NCI-H1417 (cell line): ENCODE measurements around the gene S100A9.
"Not testable (repeated sequence)": the region's sequence is repeated elsewhere in the genome, so short reads cannot be mapped to it uniquely, and the experiment has no call there.

Experiments
- DNase-seq, 3 experiments: peaks; one replicate each; lab custom pipeline; 2025; lab: John Stamatoyannopoulos, UW

Gene S100A9

GRCh38 chr1:153357853-153358690 is at the start of gene S100A9:
S100A9 (plus strand) TSS chr1:153357854; CDS start chr1:153358284, 430 bp downstream.
- no peak for DNase-seq

- no peak for DNase-seq
Measured at GRCh38 chr1:153308540-153308939, 49.1 kb upstream of the S100A9 start.

GRCh38 chr1:153309441-153309840 is 48.2 kb upstream of the S100A9 start:
- no peak for DNase-seq

DNA sequence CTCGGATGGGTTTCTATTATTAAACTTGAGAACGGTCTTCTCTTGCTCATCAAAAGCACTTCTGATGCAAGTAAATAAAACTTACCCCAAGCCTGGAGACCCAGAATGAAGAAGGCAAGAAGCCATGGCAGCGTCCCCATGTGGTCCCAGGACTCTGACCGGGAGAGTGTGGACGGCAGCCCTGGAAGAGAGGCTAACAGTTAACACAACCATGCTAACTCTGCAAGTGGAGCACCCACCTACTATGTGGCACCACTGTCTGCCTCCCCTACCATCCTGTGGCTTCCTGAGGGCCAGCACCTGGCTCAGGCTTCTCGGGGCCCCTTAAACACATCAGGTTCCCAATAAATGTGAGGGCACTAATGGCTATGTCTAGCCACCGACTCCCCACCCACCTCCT is 47.1 kb upstream of the S100A9 start:
- DNase-seq: no peak

- peak in 2 of 3 experiments; percentile 7 to 57 for DNase-seq
Measured at GRCh38 chr1:153312570-153313186, 45.0 kb upstream of the S100A9 start, which contains the start of gene PGLYRP3. PGLYRP3 (minus strand) TSS chr1:153312952; CDS start chr1:153310665, 2,287 bp downstream.

DNA sequence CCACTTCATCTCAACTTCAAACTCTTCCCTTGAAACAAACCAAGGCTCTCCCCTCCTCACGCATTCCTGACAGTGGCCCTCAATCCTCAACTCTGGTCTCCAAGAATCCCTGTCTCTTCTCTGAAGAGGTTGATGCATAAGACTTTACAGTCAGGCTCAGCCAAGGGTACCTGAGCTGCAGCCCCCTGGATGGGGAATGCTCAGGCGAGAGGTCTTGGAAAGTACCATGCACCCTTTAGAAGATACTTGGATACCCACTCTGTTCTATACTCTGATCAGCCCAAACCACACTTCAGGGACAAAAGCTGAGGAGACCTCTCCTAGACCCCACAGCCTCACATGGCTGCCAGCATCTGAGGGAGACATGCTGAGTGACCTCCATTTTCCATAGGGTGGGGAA is 44.4 kb upstream of the S100A9 start:
- no peak for DNase-seq

- DNase-seq: not testable (repeated sequence)
Measured at GRCh38 chr1:153314388-153314787, 43.3 kb upstream of the S100A9 start.

DNA sequence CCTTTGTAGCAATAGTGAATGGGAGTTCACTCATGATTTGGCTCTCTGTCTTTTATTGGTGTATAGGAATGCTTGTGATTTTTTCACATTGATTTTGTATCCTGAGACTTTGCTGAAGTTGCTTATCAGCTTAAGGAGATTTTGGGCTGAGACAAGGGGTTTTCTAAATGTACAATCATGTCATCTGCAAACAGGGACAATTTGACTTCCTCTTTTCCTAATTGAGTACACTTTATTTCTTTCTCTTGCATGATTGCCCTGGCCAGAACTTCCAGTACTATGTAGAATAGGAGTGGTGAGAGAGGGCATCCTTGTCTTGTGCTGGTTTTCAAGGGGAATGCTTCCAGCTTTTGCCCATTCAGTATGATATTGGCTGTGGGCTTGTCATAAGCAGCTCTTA is 41.6 kb upstream of the S100A9 start:
- not testable (repeated sequence) for DNase-seq

DNA sequence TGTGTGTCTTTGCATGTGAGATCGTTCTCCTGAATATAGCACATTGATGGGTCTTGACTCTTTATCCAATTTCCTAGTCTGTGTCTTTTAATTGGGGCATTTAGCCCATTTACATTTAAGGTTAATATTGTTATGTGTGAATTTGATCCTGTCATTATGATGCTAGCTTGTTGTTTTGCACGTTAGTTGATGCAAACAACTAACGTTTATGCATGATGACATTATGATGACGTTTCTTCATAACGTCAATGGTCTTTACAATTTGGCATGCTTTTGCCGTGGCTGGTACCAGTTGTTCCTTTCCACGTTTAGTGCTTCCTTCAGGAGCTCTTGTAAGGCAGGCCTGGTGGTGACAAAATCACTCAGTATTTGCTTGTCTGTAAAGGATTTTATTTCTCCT is 39.5 kb upstream of the S100A9 start:
- DNase-seq: not testable (repeated sequence)

DNA sequence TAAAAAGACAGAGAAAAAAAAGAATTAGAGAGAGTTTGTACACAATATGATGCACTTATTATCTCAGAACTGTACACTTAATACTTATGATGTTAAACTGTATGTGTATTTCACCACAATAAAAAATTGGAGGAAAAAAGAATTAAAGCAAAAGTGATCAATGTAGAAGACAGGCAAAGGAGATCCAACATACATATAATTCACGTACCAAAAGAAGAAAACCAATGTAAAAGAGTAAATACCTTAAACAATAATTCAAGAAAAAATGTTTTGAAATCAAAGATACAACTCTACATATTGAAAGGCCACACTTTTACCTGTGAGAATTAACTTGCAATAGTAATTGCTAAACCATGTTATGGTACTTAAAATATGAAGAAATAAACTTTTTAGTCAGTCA is 35.1 kb upstream of the S100A9 start:
- DNase-seq: no peak

- DNase-seq: no peak
Measured at GRCh38 chr1:153324912-153325311, 32.7 kb upstream of the S100A9 start.

DNA sequence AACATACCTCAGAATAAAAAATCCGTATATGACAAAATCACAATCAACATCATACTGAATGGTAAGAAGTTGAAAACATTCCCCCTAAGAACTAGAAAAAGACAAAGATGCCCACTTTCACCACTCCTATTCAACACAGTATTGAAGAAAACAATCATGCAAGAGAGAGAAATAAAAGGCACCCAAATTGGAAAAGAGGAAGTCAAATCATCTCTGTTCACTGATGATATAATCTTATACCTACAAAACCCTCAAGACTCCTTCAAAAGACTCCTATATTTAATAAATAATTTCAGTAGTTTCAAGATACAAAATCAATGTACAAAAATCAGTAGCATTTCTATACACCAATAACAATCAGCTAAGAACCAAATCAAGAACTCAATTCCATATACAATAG is 23.8 kb upstream of the S100A9 start:
- no peak for DNase-seq

- DNase-seq: no peak
Measured at GRCh38 chr1:153336650-153337049, 21.0 kb upstream of the S100A9 start.

DNA sequence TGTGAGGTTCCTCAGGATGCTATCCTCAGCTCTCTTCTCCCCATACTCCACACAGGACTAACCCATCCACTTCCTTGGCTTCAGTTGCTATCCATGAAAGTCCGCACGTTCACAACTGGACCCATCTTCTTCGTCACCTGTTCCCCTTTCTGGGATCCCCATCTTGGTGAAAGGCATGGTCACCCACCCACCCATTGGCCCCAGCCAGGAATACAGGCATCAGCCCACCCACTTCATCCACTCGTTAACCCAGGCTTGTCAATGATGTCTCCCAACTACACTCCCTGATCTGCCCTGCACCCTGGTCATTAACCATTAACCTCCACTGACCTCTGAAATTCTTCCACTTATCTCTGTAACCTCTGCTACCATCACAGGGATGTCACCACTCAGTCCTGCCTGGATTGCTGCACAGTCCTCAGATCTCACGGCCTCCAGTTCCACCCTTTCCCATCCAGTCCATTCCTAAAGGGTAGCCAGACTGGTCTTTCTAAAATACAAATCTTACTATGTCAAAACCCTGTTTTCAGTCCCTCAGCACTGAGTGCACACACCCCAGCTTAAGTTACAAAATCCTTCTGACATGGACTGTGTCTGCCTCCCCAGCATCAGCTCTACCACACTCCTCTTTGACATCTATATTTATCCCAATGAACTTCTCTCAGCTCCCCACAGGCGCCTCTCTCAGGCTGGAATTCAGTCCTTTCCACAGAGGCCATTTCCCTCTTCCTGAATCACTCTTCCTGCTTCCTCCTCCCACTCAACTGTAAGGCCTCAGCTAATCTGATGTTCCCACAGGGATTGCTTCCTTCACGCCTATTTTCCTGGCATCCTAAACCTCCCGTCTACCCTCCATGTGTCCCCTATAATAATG is 19.4 kb upstream of the S100A9 start:
- DNase-seq: no peak

DNA sequence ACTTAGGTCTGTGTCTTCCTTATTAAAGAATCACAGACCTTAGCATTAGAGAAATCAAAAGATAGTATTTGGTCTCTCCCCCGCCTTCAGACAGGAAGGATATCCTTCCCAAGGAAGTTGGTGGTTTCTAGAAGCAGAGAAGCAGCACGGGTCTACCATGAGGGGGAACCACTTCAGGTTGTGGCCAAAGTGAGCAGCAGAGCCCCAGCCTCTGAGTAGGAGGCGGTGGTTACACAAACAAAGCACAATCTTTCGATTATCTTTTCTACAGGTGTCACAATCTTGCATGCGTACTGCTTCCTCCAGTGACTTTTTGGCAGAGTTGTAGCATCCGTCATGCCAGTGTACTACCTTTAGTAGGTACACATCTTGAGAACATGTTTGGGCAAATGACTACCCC is 17.9 kb upstream of the S100A9 start:
- no peak for DNase-seq

DNA sequence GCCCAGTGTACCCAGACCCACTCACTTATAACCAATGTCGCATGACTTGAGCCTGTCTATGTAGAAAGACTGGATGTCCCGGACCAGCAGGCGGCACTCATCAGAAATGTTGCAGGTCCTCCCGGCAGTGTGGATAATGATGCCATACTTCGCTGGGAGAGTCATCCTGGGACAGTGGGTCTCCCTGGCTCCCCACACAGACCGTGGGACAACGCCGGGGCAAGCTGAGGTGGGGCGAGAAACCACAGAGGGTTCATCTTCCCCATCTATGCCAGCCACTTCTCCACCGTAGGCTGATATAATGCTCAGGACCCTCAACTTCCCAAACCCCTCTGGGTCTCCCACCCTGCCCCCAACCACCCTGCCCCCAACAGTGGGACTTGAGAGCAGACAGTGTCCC is 17.3 kb upstream of the S100A9 start:
- no peak for DNase-seq

GRCh38 chr1:153341431-153341934 is 16.2 kb upstream of the S100A9 start:
- DNase-seq: no peak

DNA sequence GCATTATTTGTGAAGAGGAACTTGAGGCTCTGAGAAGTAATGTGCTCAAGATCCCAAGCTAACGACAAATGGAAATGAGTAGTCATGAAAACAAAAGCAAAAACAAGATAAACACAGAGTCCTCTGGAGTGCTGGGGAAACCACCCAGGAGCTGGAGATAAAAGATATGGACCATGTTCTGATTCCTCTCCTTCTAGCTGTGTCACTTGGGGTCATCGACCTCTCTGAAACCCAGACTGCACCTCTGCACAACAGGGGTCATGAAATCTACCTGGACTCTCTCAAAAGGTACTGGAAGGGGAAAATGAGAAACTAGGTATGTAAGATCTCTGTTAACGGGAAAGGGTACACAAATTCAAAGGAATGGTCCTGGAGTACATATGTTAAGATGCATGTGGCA is 15.5 kb upstream of the S100A9 start:
- DNase-seq: no peak

- peak in 1 of 3 experiments; percentile 83 for DNase-seq
Measured at GRCh38 chr1:153343040-153343681, 14.5 kb upstream of the S100A9 start.

DNA sequence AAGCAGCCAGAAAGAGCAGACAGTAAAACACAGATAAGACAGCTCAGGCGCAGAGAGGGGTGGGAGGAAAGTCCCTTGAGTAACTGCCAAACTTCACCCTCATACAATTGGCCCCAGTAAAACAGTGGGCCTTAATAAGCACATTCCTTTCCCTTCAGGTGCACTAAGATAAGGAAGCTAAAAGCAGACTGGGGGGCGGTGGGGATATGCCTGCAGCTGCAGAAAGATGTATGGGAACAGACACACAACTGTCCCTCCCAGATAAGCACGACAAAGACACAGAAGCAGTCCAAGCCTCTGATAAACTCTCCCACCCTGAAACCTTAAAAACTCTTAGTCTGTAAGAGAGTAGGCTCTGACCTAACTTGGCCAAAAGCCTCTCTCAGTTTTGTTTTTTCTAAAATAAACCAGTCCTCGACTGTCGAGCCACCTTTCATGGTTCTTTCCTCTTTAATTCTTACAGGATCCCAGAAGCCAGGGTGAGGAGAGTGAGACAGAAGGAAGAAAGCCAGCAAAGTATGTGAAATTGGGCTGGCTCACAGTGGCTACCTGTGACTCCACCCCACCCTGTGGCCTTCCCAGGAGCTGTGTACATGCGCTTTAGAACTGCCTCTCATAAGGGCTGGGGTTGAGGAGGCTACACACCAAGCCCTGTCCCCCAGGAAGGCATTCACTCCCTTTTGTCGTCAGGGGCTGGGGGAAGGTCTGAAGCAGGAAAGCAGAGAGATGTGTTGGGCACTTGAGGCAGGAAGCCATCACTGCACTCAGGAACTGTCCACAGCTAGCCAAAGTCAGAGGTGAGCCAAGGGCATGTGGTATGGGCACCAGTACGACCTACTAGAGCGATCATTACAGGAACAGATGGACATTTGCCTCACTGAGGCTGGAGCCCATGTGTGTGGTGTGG is 13.6 kb upstream of the S100A9 start:
- no peak for DNase-seq

DNA sequence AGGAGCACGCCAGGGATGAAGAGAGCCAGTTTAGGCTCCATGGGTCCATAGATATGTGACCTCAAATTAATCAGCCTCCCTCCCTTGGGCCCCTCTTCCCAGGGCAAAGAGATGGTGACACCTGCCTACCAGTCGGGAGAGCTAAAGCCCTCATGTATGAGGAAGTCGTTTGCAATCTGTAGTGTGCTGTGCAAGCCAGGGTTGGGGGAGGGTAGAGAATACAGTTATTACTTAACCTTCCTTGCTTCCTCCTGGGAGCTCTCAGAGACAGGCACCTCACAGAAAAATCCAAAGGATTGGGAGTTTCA is 13.0 kb upstream of the S100A9 start:
- peak; percentile 12 to 66 (median 23) for DNase-seq
